ENCODE data around the gene RAB3C. TPM values are rescaled to one million over a fixed set of nuclear protein-coding genes. Genes with fewer than 3 reads are reported as not detected.

Gene RAB3C
- total RNA-seq, 1 donor from 2014 or later: 0.45 TPM

GRCh38 chr5:58737671-58738070 is 154.8 kb downstream of the RAB3C start:
- no peaks in the 10 kb centered on the region for H3K79me2 ChIP-seq (ENCODE audit: insufficient read depth, low read length)
- no peak for FAIRE-seq
- no peak for DNase-seq (ENCODE audit: low read depth)
- no peaks in the 10 kb centered on the region for H3K9me3 ChIP-seq (ENCODE audit: insufficient read depth, low read depth, low read length)
- no peak overlapping the region for H3K27ac ChIP-seq (ENCODE audit: low read depth, low read length)
- no peak overlapping the region for H3K4me3 Mint-ChIP-seq (ENCODE audit: unreplicated experiment)
- no peak overlapping the region for H2AFZ ChIP-seq (ENCODE audit: low read depth, low read length)
- TF ChIP-seq CTCF (IDR thresholded peaks at IDR 0.05; ENCODE audit: insufficient read depth, low read depth, low read length) (no peak), EZH2 (IDR thresholded peaks at IDR 0.05; ENCODE audit: insufficient read depth, low read length) (no peak)
- no peaks in the 10 kb centered on the region for H3K9me3 Mint-ChIP-seq (ENCODE audit: unreplicated experiment)
- H3K36me3 Mint-ChIP-seq (ENCODE audit: low read depth, unreplicated experiment): no peaks in the 10 kb centered on the region
- no peak overlapping the region for H3K4me2 ChIP-seq (ENCODE audit: low read length)
- no peaks in the 10 kb centered on the region for H3K36me3 ChIP-seq (ENCODE audit: insufficient read depth, low read length)
- no peaks in the 10 kb centered on the region for H3K4me1 Mint-ChIP-seq (ENCODE audit: low read depth, unreplicated experiment)
- no peak overlapping the region for H3K4me3 ChIP-seq (ENCODE audit: insufficient read depth, low read depth, low read length)
- H3K27me3 ChIP-seq (ENCODE audit: insufficient read depth, low read length): no peaks in the 10 kb centered on the region
- no peak overlapping the region for H3K9ac ChIP-seq (ENCODE audit: low read length)
- no peak overlapping the region for H3K27ac Mint-ChIP-seq (ENCODE audit: unreplicated experiment)
- no peaks in the 10 kb centered on the region for H3K27me3 Mint-ChIP-seq (ENCODE audit: low read depth, unreplicated experiment)
- no peaks in the 10 kb centered on the region for H3K4me1 ChIP-seq (ENCODE audit: insufficient read depth, low read length)
- H4K20me1 ChIP-seq (ENCODE audit: insufficient read depth, low read length): no peaks in the 10 kb centered on the region

GRCh38 chr5:58738336-58738735 is 155.5 kb downstream of the RAB3C start:
- H3K9me3 ChIP-seq (ENCODE audit: insufficient read depth, low read depth, low read length): no peaks in the 10 kb centered on the region
- H3K4me1 Mint-ChIP-seq (ENCODE audit: low read depth, unreplicated experiment): no peaks in the 10 kb centered on the region
- H3K9ac ChIP-seq (ENCODE audit: low read length): no peak overlapping the region
- H3K27me3 ChIP-seq (ENCODE audit: insufficient read depth, low read length): no peaks in the 10 kb centered on the region
- H3K27ac Mint-ChIP-seq (ENCODE audit: unreplicated experiment): no peak overlapping the region
- TF ChIP-seq CTCF (IDR thresholded peaks at IDR 0.05; ENCODE audit: insufficient read depth, low read depth, low read length) (no peak), EZH2 (IDR thresholded peaks at IDR 0.05; ENCODE audit: insufficient read depth, low read length) (no peak)
- H3K4me3 Mint-ChIP-seq (ENCODE audit: unreplicated experiment): no peak overlapping the region
- H2AFZ ChIP-seq (ENCODE audit: low read depth, low read length): no peak overlapping the region
- no peak overlapping the region for H3K27ac ChIP-seq (ENCODE audit: low read depth, low read length)
- no peaks in the 10 kb centered on the region for H3K9me3 Mint-ChIP-seq (ENCODE audit: unreplicated experiment)
- no peaks in the 10 kb centered on the region for H3K36me3 Mint-ChIP-seq (ENCODE audit: low read depth, unreplicated experiment)
- FAIRE-seq: no peak
- H3K36me3 ChIP-seq (ENCODE audit: insufficient read depth, low read length): no peaks in the 10 kb centered on the region
- H3K4me1 ChIP-seq (ENCODE audit: insufficient read depth, low read length): no peaks in the 10 kb centered on the region
- no peaks in the 10 kb centered on the region for H3K27me3 Mint-ChIP-seq (ENCODE audit: low read depth, unreplicated experiment)
- H3K79me2 ChIP-seq (ENCODE audit: insufficient read depth, low read length): no peaks in the 10 kb centered on the region
- no peak overlapping the region for H3K4me3 ChIP-seq (ENCODE audit: insufficient read depth, low read depth, low read length)
- no peaks in the 10 kb centered on the region for H4K20me1 ChIP-seq (ENCODE audit: insufficient read depth, low read length)
- no peak overlapping the region for H3K4me2 ChIP-seq (ENCODE audit: low read length)
- DNase-seq (ENCODE audit: low read depth): no peak

- H3K36me3 ChIP-seq (ENCODE audit: insufficient read depth, low read length): no peaks in the 10 kb centered on the region
- no peaks in the 10 kb centered on the region for H3K4me1 ChIP-seq (ENCODE audit: insufficient read depth, low read length)
- H3K9ac ChIP-seq (ENCODE audit: low read length): no peak overlapping the region
- H3K27ac ChIP-seq (ENCODE audit: low read depth, low read length): no peak overlapping the region
- TF ChIP-seq EZH2 (IDR thresholded peaks at IDR 0.05; ENCODE audit: insufficient read depth, low read length) (no peak), CTCF (IDR thresholded peaks at IDR 0.05; ENCODE audit: insufficient read depth, low read depth, low read length) (no peak)
- no peak overlapping the region for H2AFZ ChIP-seq (ENCODE audit: low read depth, low read length)
- H3K4me3 ChIP-seq (ENCODE audit: insufficient read depth, low read depth, low read length): no peak overlapping the region
- H3K4me3 Mint-ChIP-seq (ENCODE audit: unreplicated experiment): no peak overlapping the region
- H3K27me3 ChIP-seq (ENCODE audit: insufficient read depth, low read length): no peaks in the 10 kb centered on the region
- H3K9me3 ChIP-seq (ENCODE audit: insufficient read depth, low read depth, low read length): no peaks in the 10 kb centered on the region
- FAIRE-seq (no peak), DNase-seq (ENCODE audit: low read depth) (no peak)
- H3K79me2 ChIP-seq (ENCODE audit: insufficient read depth, low read length): no peaks in the 10 kb centered on the region
- no peaks in the 10 kb centered on the region for H3K4me1 Mint-ChIP-seq (ENCODE audit: low read depth, unreplicated experiment)
- no peaks in the 10 kb centered on the region for H3K36me3 Mint-ChIP-seq (ENCODE audit: low read depth, unreplicated experiment)
- H3K4me2 ChIP-seq (ENCODE audit: low read length): no peak overlapping the region
- H3K27ac Mint-ChIP-seq (ENCODE audit: unreplicated experiment): no peak overlapping the region
- no peaks in the 10 kb centered on the region for H3K27me3 Mint-ChIP-seq (ENCODE audit: low read depth, unreplicated experiment)
- no peaks in the 10 kb centered on the region for H3K9me3 Mint-ChIP-seq (ENCODE audit: unreplicated experiment)
- no peaks in the 10 kb centered on the region for H4K20me1 ChIP-seq (ENCODE audit: insufficient read depth, low read length)
Measured at GRCh38 chr5:58739051-58739450, 156.2 kb downstream of the RAB3C start.
